Effector memory CD4-positive, alpha-beta T cell (primary cell): ENCODE data around the gene UNC119B.

Experiments
- DNase-seq, 3 donors: peaks; one replicate each; pipeline ENCODE4 v3.0.0-alpha.2; 2020
- H3K27ac ChIP-seq: 2 replicates; pipeline ENCODE4 v1.7.0; 2013; ENCODE audit warnings: mild to moderate bottlenecking, low read length, moderate library complexity; ENCODE audit not compliant: insufficient read depth, poor library complexity, severe bottlenecking
- H3K27me3 ChIP-seq: replicated peaks from 2 replicates; pipeline ENCODE4 v1.7.0; 2013; ENCODE audit warnings: mild to moderate bottlenecking, low read length; ENCODE audit not compliant: insufficient read depth, control insufficient read depth, poor library complexity, severe bottlenecking
- H3K36me3 ChIP-seq: 2 replicates; pipeline ENCODE4 v1.7.0; 2013; ENCODE audit warnings: mild to moderate bottlenecking, low read length, moderate library complexity; ENCODE audit not compliant: control insufficient read depth, insufficient read depth
- H3K4me1 ChIP-seq: 2 replicates; pipeline ENCODE4 v1.7.0; 2013; ENCODE audit warnings: low read length, mild to moderate bottlenecking; ENCODE audit not compliant: control insufficient read depth, insufficient read depth, poor library complexity, severe bottlenecking
- H3K4me3 ChIP-seq: 2 replicates; pipeline ENCODE4 v1.7.0; 2013; ENCODE audit warnings: low read length, low read depth, mild to moderate bottlenecking; ENCODE audit not compliant: insufficient read depth, poor library complexity, severe bottlenecking
- H3K9me3 ChIP-seq: 2 replicates; pipeline ENCODE4 v1.7.0; 2013; ENCODE audit warnings: mild to moderate bottlenecking, low read length, moderate library complexity; ENCODE audit not compliant: control insufficient read depth

The UNC119B gene

DNA sequence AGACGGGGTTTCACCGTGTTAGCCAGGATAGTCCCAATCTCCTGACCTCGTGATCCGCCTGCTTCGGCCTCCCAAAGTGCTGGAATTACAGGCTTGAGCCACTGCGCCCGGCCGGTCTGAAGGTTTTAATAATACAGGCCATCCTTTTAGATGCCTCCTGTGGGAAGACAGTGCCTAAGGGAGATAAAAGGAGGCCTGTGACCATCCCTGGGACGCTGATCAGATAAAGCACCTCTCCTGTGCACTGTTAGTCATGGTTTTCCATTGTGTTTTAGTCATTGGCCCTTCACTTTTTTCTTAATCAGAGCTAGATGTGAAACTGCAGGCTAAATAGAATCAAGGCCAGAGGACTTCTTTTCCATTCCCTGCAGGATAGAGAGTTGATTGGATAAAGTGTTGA lies 7.8 kb downstream of the UNC119B start:
- peaks cover 55% of the 10 kb centered on the region for H3K36me3 ChIP-seq

DNA sequence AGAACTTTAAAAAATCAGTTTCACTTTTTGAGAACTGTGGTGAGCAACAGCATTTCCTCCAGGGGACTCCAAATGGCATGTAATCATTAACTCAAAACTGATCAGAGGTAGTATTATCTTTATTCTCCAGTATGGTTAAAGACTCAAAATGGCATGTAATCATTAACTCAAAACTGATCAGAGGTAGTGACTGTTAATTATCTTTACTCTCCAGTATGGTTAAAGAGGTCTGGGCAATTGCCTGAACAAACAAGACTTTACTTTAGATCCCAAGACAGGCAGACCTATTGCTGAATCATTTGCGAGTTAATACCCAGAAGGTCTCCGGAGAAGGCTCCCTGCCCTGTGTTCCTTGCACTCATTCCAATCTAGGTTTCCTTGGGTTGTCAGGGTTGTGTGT lies 8.8 kb downstream of the UNC119B start:
- no peaks in the 10 kb centered on the region for H3K9me3 ChIP-seq

More for the DNA sequence above, 7.8 kb downstream of the UNC119B start:
- no peak for DNase-seq
- Histone ChIP-seq H3K27ac (no peak overlapping the region), H3K4me3 (no peak overlapping the region), H3K9me3 (no peaks in the 10 kb centered on the region), H3K4me1 (peaks cover 6% of the 10 kb centered on the region), H3K27me3 (no peaks in the 10 kb centered on the region)

DNA sequence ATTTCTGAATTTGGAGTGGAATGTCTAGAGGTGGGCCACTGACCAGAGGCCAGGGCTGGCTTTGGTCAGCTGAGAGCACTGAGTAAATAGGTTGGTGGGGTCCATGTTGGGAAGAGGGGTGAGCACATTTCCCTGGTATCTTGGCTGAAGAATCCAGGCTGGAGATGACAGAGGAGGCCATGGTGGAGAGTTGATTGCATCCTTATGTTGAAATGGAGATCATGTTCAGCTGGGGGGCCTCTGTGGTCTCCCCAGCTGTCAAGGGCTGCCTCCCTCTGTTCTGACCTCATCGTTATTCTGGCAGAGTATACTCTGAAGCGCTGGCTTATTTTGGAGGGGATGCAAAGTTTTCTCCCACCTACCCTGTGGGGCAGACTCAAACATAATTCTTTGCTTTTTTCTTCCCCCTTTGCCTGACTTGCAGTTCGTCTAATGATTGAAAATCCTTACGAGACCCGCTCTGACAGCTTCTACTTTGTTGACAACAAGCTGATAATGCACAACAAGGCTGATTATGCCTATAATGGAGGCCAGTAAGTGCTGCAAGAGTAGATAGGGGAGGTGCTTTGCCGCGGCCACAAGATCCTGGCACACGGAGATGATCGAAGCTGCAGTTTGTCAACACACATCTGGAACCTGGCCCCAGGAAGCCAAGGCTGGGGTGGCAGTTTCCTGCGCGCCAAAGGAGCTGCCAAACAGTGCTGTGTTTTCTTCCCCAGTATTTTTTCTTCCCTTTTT lies 9.4 kb downstream of the UNC119B start:
- H3K27ac ChIP-seq: no peak overlapping the region
- peaks cover 2% of the 10 kb centered on the region for H3K4me1 ChIP-seq
- H3K36me3 ChIP-seq: peaks cover 51% of the 10 kb centered on the region
- H3K9me3 ChIP-seq: no peaks in the 10 kb centered on the region
- no peak for DNase-seq
- no peaks in the 10 kb centered on the region for H3K27me3 ChIP-seq
- H3K4me3 ChIP-seq: no peak overlapping the region

More for the DNA sequence above, 8.8 kb downstream of the UNC119B start:
- H3K4me1 ChIP-seq: no peaks in the 10 kb centered on the region
- no peak for DNase-seq
- no peak overlapping the region for H3K27ac ChIP-seq
- no peak overlapping the region for H3K4me3 ChIP-seq
- no peaks in the 10 kb centered on the region for H3K27me3 ChIP-seq
- H3K36me3 ChIP-seq: peaks cover 55% of the 10 kb centered on the region

DNA sequence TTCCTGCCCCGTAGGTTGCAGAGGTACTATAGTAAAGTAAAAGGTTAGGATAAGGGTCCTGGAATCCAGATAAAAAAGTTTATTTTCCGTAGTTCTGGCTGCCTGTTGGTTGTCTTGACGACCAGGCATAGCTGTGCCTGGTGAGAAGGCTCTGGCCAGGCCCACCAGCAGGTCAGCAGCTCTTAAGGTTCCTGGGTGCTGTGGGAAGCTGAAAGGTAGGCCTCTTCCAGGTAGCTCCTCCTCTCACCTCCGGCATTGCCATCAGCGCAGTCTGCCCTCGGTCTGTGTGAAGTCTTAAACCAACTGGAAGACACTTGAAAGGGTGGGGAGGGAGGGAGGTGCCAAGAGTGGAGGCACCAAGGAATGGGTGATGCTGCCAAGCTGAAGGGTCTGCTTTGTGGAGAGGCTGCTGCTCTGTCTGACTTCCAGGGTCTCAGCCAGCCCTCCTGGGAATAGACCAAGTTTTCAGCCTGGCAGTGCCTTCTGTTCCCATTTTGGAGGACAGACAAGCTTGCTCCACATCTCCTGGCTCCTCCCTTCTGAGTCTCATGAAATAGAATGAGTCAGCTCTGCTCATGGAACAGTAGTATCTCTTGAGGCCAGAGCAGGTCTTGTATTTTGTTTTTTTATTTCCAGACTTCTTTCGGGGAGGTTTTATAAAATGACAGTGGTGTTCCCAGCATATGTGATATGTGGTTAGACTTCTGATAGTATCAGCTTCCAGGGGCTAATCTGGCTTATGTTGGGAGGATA lies 10.2 kb downstream of the UNC119B start:
- Histone ChIP-seq H3K27me3 (no peaks in the 10 kb centered on the region), H3K36me3 (peaks cover 50% of the 10 kb centered on the region), H3K4me3 (no peak overlapping the region), H3K4me1 (peaks cover 9% of the 10 kb centered on the region), H3K9me3 (no peaks in the 10 kb centered on the region), H3K27ac (no peak overlapping the region)
- DNase-seq: no peak

DNA sequence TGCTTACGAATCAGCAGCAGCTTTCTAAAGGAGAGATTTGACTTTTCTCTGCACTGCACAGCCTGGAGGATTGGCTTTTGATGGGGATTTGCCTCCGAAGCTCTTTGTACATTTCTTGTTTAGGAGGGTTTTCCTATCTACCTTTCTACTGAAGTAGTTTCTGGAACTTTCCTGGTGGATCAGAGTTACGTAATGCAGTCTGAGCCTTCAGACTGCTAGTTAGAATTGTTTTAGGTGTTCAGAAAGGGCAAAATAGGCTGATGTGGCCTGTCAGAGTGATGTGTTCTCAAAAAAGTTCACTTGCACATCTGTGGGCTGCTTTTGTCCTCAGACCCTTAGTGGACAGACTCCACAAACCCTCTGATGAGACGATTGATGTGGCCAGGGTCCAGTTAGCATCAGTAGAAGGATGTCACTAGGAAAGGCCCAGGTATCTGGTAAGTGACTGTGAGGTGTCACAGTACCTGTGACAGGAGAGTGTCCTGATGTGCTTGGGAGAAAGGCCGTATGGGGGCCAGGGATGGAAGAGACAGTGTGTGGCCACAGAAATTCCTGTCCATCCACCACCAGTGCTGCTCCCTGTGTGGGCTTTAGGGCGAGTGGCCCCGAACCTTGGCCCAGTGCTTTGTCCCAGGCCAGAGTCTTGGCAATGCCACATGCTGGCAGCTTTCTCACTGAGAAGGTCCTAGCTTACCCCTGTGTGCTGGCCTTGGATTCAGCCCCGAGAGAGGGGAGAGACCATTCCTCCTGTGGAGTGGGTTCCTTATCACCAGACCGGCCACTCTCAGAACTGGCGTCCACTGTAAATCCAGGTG lies 10.9 kb downstream of the UNC119B start:
- DNase-seq: no peak
- H3K36me3 ChIP-seq: peaks cover 46% of the 10 kb centered on the region
- no peak overlapping the region for H3K27ac ChIP-seq
- H3K4me1 ChIP-seq: peaks cover 9% of the 10 kb centered on the region
- H3K9me3 ChIP-seq: no peaks in the 10 kb centered on the region
- no peaks in the 10 kb centered on the region for H3K27me3 ChIP-seq
- no peak overlapping the region for H3K4me3 ChIP-seq

DNA sequence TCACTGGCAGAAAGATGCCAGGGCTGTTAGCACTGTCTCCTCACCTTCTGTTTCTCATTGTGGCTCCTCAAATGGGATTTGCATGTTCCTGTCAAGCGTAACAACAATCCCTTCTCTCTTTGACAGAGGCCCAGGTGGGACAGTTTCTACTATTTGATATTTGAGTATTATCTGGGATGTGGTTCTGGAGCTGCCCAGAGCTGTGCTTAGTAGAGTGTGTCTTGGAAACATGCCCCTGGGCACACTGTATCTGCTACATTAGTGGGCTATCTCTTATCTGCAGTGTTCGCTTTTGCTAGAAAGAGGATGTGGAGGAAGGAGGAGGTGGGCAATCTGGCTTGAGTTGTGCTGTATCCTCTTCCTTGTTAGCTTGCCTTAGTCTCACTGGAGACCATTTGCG lies 11.6 kb downstream of the UNC119B start:
- no peaks in the 10 kb centered on the region for H3K27me3 ChIP-seq
- H3K9me3 ChIP-seq: no peaks in the 10 kb centered on the region
- peaks cover 9% of the 10 kb centered on the region for H3K4me1 ChIP-seq
- no peak overlapping the region for H3K27ac ChIP-seq
- DNase-seq: no peak
- H3K36me3 ChIP-seq: peaks cover 39% of the 10 kb centered on the region
- no peak overlapping the region for H3K4me3 ChIP-seq

DNA sequence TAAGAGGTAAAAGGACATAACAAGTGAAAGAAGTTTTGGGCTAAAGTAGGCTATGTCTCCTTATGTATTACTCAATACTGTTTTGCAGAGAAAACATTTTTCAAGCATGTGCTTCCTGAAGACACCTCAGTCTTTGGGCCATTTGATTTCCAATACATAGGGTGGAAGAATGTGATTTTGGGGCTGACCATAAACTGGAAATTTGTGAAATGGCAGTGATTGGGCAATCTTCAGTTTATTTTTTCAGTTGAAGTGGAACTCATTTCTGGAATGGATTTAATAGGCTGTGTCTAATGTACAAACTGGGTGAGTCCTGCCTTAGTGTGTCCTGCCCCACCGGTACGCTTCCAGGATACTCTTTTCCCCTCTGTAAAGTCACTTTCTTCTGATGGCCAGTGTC lies 12.5 kb downstream of the UNC119B start:
- Histone ChIP-seq H3K9me3 (no peaks in the 10 kb centered on the region), H3K4me1 (peaks cover 9% of the 10 kb centered on the region), H3K27ac (no peak overlapping the region), H3K4me3 (no peak overlapping the region), H3K36me3 (peaks cover 35% of the 10 kb centered on the region), H3K27me3 (no peaks in the 10 kb centered on the region)
- no peak for DNase-seq

DNA sequence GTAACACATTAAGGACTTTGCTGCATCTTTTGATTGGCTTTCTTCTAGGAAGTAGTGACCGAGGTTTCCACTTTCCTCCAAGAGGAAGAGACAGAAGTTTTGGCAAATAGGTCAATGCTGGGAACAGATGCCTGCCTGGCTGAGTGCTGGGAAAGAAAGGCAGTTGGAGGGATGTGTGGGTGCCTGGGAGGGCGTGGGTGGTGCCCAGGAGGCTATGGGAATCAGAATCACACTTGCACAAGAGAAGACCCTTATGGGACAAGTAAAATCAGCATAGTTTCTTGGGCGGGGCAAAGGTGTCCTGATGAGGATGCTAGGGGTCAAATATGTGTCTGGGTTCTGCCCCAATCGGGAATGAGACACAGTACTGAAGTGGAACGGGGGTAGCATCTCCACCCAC lies 14.5 kb downstream of the UNC119B start:
- DNase-seq: no peak
- Histone ChIP-seq H3K27ac (no peak overlapping the region), H3K36me3 (peaks cover 23% of the 10 kb centered on the region), H3K9me3 (no peaks in the 10 kb centered on the region), H3K27me3 (no peaks in the 10 kb centered on the region), H3K4me1 (peaks cover 9% of the 10 kb centered on the region), H3K4me3 (peak overlapping the region; percentile 62)

DNA sequence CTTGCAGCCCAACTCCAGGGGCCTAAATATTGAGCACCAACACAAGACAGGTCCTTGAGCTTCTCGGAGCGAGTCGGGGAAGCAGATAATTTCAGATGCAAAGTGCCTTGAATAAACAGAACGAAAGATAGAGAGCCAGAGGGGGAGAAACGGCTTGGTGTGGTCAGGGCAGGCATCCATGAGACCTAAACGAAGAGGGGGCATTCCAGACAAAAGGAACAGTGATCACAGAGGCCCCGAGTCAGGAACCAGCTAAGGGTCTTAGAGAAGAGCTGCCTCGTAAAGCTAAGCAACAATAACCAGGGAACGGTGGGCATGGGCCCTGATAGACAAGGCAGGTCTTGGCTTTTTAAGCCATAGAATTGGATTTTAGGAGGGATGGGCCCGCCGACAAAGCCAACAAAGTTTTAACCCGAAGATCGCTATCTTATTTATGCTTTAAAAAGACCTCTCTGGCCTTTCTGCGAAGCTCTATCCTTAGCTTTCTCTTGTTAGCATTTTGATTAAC lies 14.9 kb downstream of the UNC119B start:
- H3K27ac ChIP-seq: peak overlapping the region; percentile 54
- H3K4me3 ChIP-seq: peak overlapping the region; percentile 62
- DNase-seq: no peak
- H3K9me3 ChIP-seq: no peaks in the 10 kb centered on the region
- peaks cover 18% of the 10 kb centered on the region for H3K36me3 ChIP-seq
- H3K4me1 ChIP-seq: peaks cover 9% of the 10 kb centered on the region
- no peaks in the 10 kb centered on the region for H3K27me3 ChIP-seq
